HepG2 (cell line): ENCODE data around the gene TMEM225B. TPM values are rescaled to one million over a fixed set of nuclear protein-coding genes. Genes with fewer than 3 reads are reported as not detected.

ENCODE experiments used
- FOSL2 ChIP-seq: sonication (generic); formaldehyde crosslinking; IDR thresholded peaks from 2 replicates; pipeline ENCODE4 v1.4.0; 2020; ENCODE audit warnings: missing genetic modification reagents
- GABPB1 ChIP-seq: IDR thresholded peaks from 2 replicates; pipeline ENCODE4 v1.6.1; 2016; ENCODE audit warnings: mild to moderate bottlenecking, missing genetic modification reagents, moderate library complexity, missing compliant biosample characterization
- GATAD2A ChIP-seq: IDR thresholded peaks from 2 replicates; pipeline ENCODE4 v1.6.1; 2016
- HIVEP1 ChIP-seq: sonication (generic); formaldehyde crosslinking; IDR thresholded peaks from 2 replicates; pipeline ENCODE4 v1.4.0; 2020; ENCODE audit warnings: mild to moderate bottlenecking, missing genetic modification reagents
- HMGXB3 ChIP-seq: sonication (generic); formaldehyde crosslinking; IDR thresholded peaks from 2 replicates; pipeline ENCODE4 v1.4.0; 2020; ENCODE audit warnings: missing genetic modification reagents, borderline replicate concordance
- NFIB ChIP-seq: sonication (generic); formaldehyde crosslinking; IDR thresholded peaks from 2 replicates; pipeline ENCODE4 v1.9.0; 2021; ENCODE audit warnings: missing genetic modification reagents, mild to moderate bottlenecking, borderline replicate concordance
- NFIC ChIP-seq: IDR thresholded peaks from 2 replicates; pipeline ENCODE4 v1.6.1; 2012; ENCODE audit warnings: mild to moderate bottlenecking, low read length, inconsistent platforms
- NR2F1 ChIP-seq, 2 experiments: fragments of 450-650 bp in 1 of 2; formaldehyde crosslinking in 1 of 2; IDR thresholded peaks; 2 replicates each; pipeline versions ENCODE4 v1.5.0 to v1.6.1; 2016 to 2020; ENCODE audit warnings: mild to moderate bottlenecking in 1 of 2, missing compliant biosample characterization in 1 of 2, missing genetic modification reagents in 1 of 2, moderate library complexity in 1 of 2
- THYN1 ChIP-seq: sonication (generic); formaldehyde crosslinking; IDR thresholded peaks from 2 replicates; pipeline ENCODE4 v1.8.1; 2023; ENCODE audit warnings: low read depth, mild to moderate bottlenecking, moderate library complexity, missing genetic modification reagents, borderline replicate concordance
- U2AF2 ChIP-seq: fragments of 200-400 bp; formaldehyde crosslinking; IDR thresholded peaks from 2 replicates; pipeline ENCODE4 v1.6.1; 2017; ENCODE audit warnings: low read depth, mild to moderate bottlenecking, low read length
- XBP1 ChIP-seq: sonication (generic); formaldehyde crosslinking; IDR thresholded peaks from 2 replicates; pipeline ENCODE4 v1.5.0; 2020; ENCODE audit warnings: missing genetic modification reagents
- ZBTB7B ChIP-seq: sonication (generic); formaldehyde crosslinking; IDR thresholded peaks from 2 replicates; pipeline ENCODE4 v1.4.0; 2020; ENCODE audit warnings: missing genetic modification reagents
- ZEB1 ChIP-seq: IDR thresholded peaks from 2 replicates; pipeline ENCODE4 v1.6.1; 2012; ENCODE audit warnings: mild to moderate bottlenecking, low read depth, inconsistent platforms; ENCODE audit not compliant: insufficient replicate concordance
- ZHX2 ChIP-seq, 2 experiments: sonication (generic) in 1 of 2; formaldehyde crosslinking in 1 of 2; IDR thresholded peaks; 2 replicates each; pipeline versions ENCODE4 v1.6.1 to v1.9.0; 2014 to 2022; ENCODE audit warnings: antibody characterized with exemption in 1 of 2, borderline replicate concordance in 1 of 2, inconsistent platforms in 1 of 2, low read depth in 1 of 2, missing genetic modification reagents in 1 of 2
- ZKSCAN1 ChIP-seq: fragments of 150-350 bp; IDR thresholded peaks from 2 replicates; pipeline ENCODE4 v1.6.1; 2014; ENCODE audit warnings: low read length
- ZNF24 ChIP-seq: fragments of 450-650 bp; IDR thresholded peaks from 2 replicates; pipeline ENCODE4 v1.6.1; 2017; ENCODE audit warnings: antibody characterized with exemption, mild to moderate bottlenecking
- ZNF264 ChIP-seq: sonication (generic); formaldehyde crosslinking; IDR thresholded peaks from 2 replicates; pipeline ENCODE4 v1.4.0; 2020; ENCODE audit warnings: missing genetic modification reagents
- ZNF576 ChIP-seq: sonication (generic); formaldehyde crosslinking; IDR thresholded peaks from 2 replicates; pipeline ENCODE4 v1.4.0; 2020; ENCODE audit warnings: mild to moderate bottlenecking, missing genetic modification reagents
- ZNF776 ChIP-seq: sonication (generic); formaldehyde crosslinking; IDR thresholded peaks from 2 replicates; pipeline ENCODE4 v1.4.0; 2020; ENCODE audit warnings: mild to moderate bottlenecking, missing genetic modification reagents
- polyA plus RNA-seq, 8 experiments: library from polyadenylated mRNA; depleted of rRNA in 3 of 8; stranded (reverse) in 7 of 8; unstranded in 1 of 8; fragments of >200 nt; fragmentation: Illumina TruSeq in 4 of 8; extraction: Trizol in 4 of 8; gene quantifications; 2 replicates each; pipeline versions ENCODE4 v1.2.1 to v1.2.3, GENCODE V29; 2011 to 2016; ENCODE audit warnings: low read depth in 4 of 8, missing spikeins in 1 of 8, mixed read lengths in 1 of 8; ENCODE audit not compliant: insufficient read depth in 1 of 8
- total RNA-seq, 5 experiments: library from RNA; depleted of rRNA; stranded (reverse); fragments of >200 nt; fragmentation: Illumina TruSeq; extraction: Trizol; gene quantifications; 2 replicates each; pipeline ENCODE4 v1.2.3, GENCODE V29; 2016; ENCODE audit warnings: low read depth in 1 of 5
- TF ChIP-seq, protein P1 (sequence below): sonication (generic); IDR thresholded peaks from 2 replicates; pipeline ENCODE4 v1.6.1; 2016; ENCODE audit warnings: low read depth, borderline replicate concordance

The TMEM225B gene
- total and polyA plus RNA-seq, 2 of the 13 experiments (the other 11 are each of a cell fraction or from before 2014, with no cell fraction given): 0.78 to 0.95 TPM

DNA sequence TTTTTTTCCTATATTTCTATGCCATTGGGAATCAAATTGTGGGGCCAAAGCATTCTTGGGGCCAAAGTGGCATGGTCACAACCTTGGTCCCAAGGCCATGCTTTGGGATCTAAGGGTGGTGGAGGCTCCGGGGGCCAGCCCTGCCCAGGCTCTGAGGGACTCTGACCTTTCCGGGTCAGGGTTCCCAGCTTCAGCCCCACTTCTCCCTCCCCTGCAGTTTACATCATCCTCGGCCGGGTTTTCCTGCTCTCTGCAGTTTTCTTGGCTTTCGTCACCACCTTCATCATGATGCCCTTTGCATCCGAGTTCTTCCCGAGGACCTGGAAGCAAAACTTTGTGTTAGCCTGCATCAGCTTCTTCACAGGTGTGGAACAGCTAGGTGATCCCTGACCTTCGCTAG, 8.5 kb downstream of the TMEM225B start (continued):
- TF ChIP-seq, protein P1, sequence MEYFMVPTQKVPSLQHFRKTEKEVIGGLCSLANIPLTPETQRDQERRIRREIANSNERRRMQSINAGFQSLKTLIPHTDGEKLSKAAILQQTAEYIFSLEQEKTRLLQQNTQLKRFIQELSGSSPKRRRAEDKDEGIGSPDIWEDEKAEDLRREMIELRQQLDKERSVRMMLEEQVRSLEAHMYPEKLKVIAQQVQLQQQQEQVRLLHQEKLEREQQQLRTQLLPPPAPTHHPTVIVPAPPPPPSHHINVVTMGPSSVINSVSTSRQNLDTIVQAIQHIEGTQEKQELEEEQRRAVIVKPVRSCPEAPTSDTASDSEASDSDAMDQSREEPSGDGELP: peak; percentile 1; the same call in 1 of the 2 replicates
- TF ChIP-seq ZNF776 (CRISPR knock-in tag) (no peak), HMGXB3 (CRISPR knock-in tag) (no peak), ZKSCAN1 (no peak), HIVEP1 (peak; percentile 47; the same call in 1 of the 2 replicates), ZNF24 (no peak), ZNF576 (no peak), GABPB1 (peak; percentile 26; the same call in 1 of the 2 replicates), NFIC (no peak), ZHX2 (IDR thresholded peaks at IDR 0.05; ENCODE audit: low read depth) (peak; percentile 15; the same call in 1 of the 2 replicates), ZHX2 (CRISPR knock-in tag; IDR thresholded peaks at IDR 0.05; ENCODE audit: borderline replicate concordance) (no peak), ZBTB7B (no peak), GATAD2A (CRISPR knock-in tag) (0 out of 2 replicates have a peak, but pooled peaks have one; percentile 17), U2AF2 (no peak), ZNF264 (CRISPR knock-in tag) (no peak), FOSL2 (CRISPR knock-in tag) (0 out of 2 replicates have a peak, but pooled peaks have one; percentile 21), XBP1 (no peak), NR2F1 (CRISPR knock-in tag; IDR thresholded peaks at IDR 0.05) (peak; percentile 57 to 68; a peak in 3 of 4 replicates), ZEB1 (no peak), THYN1 (CRISPR knock-in tag) (no peak), NFIB (CRISPR knock-in tag) (no peak)
